ENCODE data around the gene VGLL4.

VGLL4 gene

DNA sequence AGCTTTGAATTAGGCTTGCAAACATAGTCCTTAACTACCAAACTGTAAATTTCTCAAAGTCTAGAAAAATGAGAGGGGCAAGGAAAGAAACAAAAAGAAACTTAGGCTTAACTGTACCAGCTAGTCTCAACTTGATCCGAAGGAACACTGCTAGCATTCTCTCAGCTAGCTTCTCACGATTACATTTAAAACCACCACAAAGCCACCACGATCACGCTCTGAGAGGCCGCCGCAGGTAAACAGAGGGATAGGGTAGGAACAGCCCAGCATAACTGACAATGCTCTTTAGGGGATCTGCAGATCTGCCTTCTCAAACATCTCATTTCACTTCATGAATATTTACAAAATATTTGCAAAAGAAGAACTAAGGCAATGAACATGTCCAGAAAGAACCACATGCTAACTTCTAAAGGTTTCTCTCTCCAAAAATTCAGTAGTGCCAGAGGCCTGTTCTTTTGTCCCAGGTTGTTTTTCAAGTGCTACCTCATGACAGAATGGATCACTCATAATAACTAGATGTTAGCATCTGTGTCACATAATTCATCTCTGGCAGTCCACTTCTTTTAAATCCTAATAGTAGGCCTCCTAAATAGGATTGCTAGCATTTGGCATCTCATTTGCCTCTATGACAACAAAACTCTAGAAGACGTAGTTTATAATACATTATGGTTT is 18.9 kb downstream of the VGLL4 start:
- no peaks in the 10 kb centered on the region for H3K36me3 Mint-ChIP-seq

GRCh38 chr3:11624161-11624560 is 19.6 kb downstream of the VGLL4 start:
- Mint-ChIP-seq H3K9me3 (no peaks in the 10 kb centered on the region), H3K4me3 (no peak overlapping the region), H3K27me3 (no peaks in the 10 kb centered on the region), H3K36me3 (no peaks in the 10 kb centered on the region), H3K4me1 (peaks cover 54% of the 10 kb centered on the region), H3K27ac (peak overlapping the region; percentile 49)
- ATAC-seq: no peak

More for the DNA sequence above, 18.9 kb downstream of the VGLL4 start:
- no peaks in the 10 kb centered on the region for H3K9me3 Mint-ChIP-seq
- no peak for ATAC-seq
- peak overlapping the region; percentile 49 for H3K27ac Mint-ChIP-seq
- H3K4me3 Mint-ChIP-seq: no peak overlapping the region
- peaks cover 54% of the 10 kb centered on the region for H3K4me1 Mint-ChIP-seq
- no peaks in the 10 kb centered on the region for H3K27me3 Mint-ChIP-seq

DNA sequence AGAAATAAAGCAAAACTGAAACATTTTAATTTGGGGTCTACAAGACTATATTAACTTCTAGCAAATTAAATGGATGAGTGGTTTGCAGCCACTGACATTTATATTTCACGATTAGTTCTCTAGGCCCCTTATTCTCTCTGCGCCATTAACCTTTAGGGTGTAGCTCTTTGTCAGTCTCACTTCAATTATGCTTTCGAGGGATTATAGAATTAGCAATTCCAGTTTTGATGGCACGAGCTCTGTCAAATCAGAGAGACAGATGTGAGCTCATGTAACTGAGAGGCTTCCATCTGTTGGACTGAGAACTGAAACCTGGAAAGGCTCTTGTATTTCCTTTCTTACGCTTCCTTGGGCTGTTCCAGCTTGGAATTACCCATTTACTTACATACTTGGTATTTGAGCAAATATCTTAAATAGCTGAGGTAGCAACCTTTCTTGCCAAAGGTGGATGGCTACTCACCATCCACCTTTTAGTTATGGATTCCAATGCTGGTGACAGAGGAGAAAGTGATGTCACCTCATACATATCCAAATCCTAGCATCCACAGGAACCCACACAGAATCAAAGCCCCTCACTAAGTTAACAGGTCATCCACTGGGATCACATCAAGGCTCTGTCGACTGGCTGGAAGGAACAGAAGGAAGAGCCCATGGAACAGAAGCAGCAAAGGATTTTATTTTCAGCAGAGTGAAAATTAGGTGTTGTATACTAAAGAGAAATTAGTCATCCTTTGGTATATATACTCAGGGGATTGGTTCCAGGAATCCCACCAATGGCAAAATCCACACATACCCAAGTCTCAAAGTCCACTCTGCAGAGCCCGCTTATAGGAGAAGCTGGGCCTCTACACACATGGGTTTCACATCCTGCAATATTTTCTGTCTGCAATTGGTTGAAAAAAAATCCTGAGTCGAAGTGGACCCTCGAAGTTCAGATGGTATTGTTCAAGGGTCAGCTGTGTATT is 20.8 kb downstream of the VGLL4 start:
- H3K4me3 Mint-ChIP-seq: no peak overlapping the region
- H3K4me1 Mint-ChIP-seq: peaks cover 58% of the 10 kb centered on the region
- no peaks in the 10 kb centered on the region for H3K9me3 Mint-ChIP-seq
- H3K27ac Mint-ChIP-seq: no peak overlapping the region
- H3K36me3 Mint-ChIP-seq: no peaks in the 10 kb centered on the region
- ATAC-seq: no peak
- no peaks in the 10 kb centered on the region for H3K27me3 Mint-ChIP-seq

GRCh38 chr3:11621077-11621476 is 22.6 kb downstream of the VGLL4 start:
- H3K36me3 Mint-ChIP-seq: no peaks in the 10 kb centered on the region
- no peak for ATAC-seq
- no peak overlapping the region for H3K4me3 Mint-ChIP-seq
- peaks cover 66% of the 10 kb centered on the region for H3K4me1 Mint-ChIP-seq
- peak overlapping the region; percentile 2 for H3K27ac Mint-ChIP-seq
- H3K27me3 Mint-ChIP-seq: no peaks in the 10 kb centered on the region
- H3K9me3 Mint-ChIP-seq: no peaks in the 10 kb centered on the region

GRCh38 chr3:11619946-11620652 is 23.6 kb downstream of the VGLL4 start:
- H3K27me3 Mint-ChIP-seq: no peaks in the 10 kb centered on the region
- ATAC-seq: peak; percentile 36
- peaks cover 59% of the 10 kb centered on the region for H3K4me1 Mint-ChIP-seq
- peak overlapping the region; percentile 2 for H3K27ac Mint-ChIP-seq
- H3K9me3 Mint-ChIP-seq: no peaks in the 10 kb centered on the region
- no peaks in the 10 kb centered on the region for H3K36me3 Mint-ChIP-seq
- H3K4me3 Mint-ChIP-seq: no peak overlapping the region

GRCh38 chr3:11619461-11619860 is 24.3 kb downstream of the VGLL4 start:
- no peak for ATAC-seq
- Mint-ChIP-seq H3K4me3 (no peak overlapping the region), H3K4me1 (peaks cover 53% of the 10 kb centered on the region), H3K27me3 (no peaks in the 10 kb centered on the region), H3K36me3 (no peaks in the 10 kb centered on the region), H3K27ac (peak overlapping the region; percentile 2), H3K9me3 (no peaks in the 10 kb centered on the region)

DNA sequence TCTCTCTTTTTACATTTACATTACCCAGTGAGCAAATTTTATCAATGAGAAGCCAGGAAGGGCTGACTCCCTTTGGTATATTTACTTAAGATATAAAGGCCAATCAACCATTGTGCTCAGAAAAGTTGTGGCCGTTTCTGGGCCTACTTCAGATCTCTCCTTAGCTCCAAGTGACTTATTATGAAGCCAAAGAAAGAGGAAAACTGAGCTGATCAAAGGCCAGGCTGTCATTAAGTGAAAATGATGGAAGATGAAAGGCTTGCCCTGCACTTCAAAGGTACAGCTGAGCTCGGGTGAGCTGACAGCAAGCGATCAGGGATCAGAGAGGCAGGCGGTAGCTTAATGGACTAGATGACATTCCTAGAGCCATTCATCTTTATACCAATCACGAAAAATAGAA is 24.8 kb downstream of the VGLL4 start:
- Mint-ChIP-seq H3K4me3 (no peak overlapping the region), H3K27ac (no peak overlapping the region), H3K36me3 (no peaks in the 10 kb centered on the region), H3K4me1 (peaks cover 51% of the 10 kb centered on the region), H3K9me3 (no peaks in the 10 kb centered on the region), H3K27me3 (no peaks in the 10 kb centered on the region)
- no peak for ATAC-seq

DNA sequence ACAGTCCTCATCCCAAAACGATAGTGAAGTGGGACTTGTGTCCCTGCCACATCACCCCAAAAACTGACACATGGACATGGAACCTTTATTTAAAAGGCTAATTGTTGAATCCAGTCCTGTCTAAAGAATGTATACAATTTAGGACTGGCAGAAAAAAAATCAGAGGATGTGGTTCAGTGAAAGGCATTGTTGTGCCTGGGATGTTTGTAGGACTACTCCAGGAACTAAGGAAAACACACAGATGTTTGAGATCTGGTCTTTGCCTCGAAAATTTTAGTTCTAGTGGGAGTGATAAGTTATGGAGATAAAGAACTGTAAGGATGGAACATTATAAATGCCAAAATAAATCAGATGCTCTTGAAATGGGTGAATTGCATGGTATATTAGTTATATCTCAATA is 27.2 kb downstream of the VGLL4 start:
- Mint-ChIP-seq H3K4me1 (peaks cover 63% of the 10 kb centered on the region), H3K36me3 (no peaks in the 10 kb centered on the region), H3K9me3 (no peaks in the 10 kb centered on the region), H3K4me3 (no peak overlapping the region), H3K27ac (no peak overlapping the region), H3K27me3 (no peaks in the 10 kb centered on the region)
- ATAC-seq: no peak

- Mint-ChIP-seq H3K9me3 (no peaks in the 10 kb centered on the region), H3K27ac (no peak overlapping the region), H3K4me3 (no peak overlapping the region), H3K27me3 (no peaks in the 10 kb centered on the region), H3K4me1 (peaks cover 54% of the 10 kb centered on the region), H3K36me3 (peaks cover 14% of the 10 kb centered on the region)
- ATAC-seq: no peak
Observed at GRCh38 chr3:11613851-11614487, 29.7 kb downstream of the VGLL4 start.

- Mint-ChIP-seq H3K4me3 (no peak overlapping the region), H3K9me3 (no peaks in the 10 kb centered on the region), H3K27me3 (no peaks in the 10 kb centered on the region), H3K36me3 (peaks cover 14% of the 10 kb centered on the region), H3K27ac (no peak overlapping the region), H3K4me1 (peaks cover 51% of the 10 kb centered on the region)
- ATAC-seq: no peak
Observed at GRCh38 chr3:11613319-11613718, 30.4 kb downstream of the VGLL4 start.

- ATAC-seq: no peak
- Mint-ChIP-seq H3K4me3 (no peak overlapping the region), H3K27me3 (no peaks in the 10 kb centered on the region), H3K27ac (no peak overlapping the region), H3K4me1 (peaks cover 51% of the 10 kb centered on the region), H3K9me3 (no peaks in the 10 kb centered on the region), H3K36me3 (peaks cover 14% of the 10 kb centered on the region)
Observed at GRCh38 chr3:11612515-11613188, 31.1 kb downstream of the VGLL4 start.

- Mint-ChIP-seq H3K9me3 (no peaks in the 10 kb centered on the region), H3K36me3 (peaks cover 21% of the 10 kb centered on the region), H3K27ac (no peak overlapping the region), H3K27me3 (no peaks in the 10 kb centered on the region), H3K4me3 (no peak overlapping the region), H3K4me1 (peaks cover 49% of the 10 kb centered on the region)
- no peak for ATAC-seq
Observed at GRCh38 chr3:11611341-11611799, 32.3 kb downstream of the VGLL4 start.

DNA sequence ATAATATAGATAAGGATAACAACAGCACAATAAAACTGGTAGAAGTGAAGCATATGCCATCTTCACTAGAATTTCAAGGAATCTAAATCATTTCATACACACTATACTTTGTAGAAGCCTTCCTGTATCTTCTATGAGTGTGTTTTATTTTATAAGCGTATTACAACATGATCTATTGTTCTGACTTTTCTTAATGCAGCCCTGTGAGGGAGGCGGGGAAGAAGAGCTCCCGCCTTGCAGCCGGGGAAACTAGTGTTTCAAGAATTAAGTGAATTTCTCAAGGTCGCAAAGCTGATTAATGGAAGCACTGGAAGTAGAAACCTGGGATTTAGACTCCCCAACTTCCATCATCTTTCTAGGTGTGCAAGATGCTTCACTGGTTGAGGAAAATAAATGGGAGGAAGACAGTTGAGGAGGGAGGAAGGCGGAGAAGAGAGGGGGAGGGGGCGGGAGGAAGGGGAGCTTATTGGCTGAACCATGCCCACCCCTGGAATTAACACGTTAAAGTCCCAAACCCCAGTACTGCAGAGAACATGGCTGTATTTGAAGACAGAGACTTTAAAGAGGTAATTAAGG is 32.9 kb downstream of the VGLL4 start:
- Mint-ChIP-seq H3K27me3 (no peaks in the 10 kb centered on the region), H3K4me3 (no peak overlapping the region), H3K36me3 (peaks cover 27% of the 10 kb centered on the region), H3K4me1 (peaks cover 50% of the 10 kb centered on the region), H3K9me3 (no peaks in the 10 kb centered on the region), H3K27ac (no peak overlapping the region)
- ATAC-seq: no peak

DNA sequence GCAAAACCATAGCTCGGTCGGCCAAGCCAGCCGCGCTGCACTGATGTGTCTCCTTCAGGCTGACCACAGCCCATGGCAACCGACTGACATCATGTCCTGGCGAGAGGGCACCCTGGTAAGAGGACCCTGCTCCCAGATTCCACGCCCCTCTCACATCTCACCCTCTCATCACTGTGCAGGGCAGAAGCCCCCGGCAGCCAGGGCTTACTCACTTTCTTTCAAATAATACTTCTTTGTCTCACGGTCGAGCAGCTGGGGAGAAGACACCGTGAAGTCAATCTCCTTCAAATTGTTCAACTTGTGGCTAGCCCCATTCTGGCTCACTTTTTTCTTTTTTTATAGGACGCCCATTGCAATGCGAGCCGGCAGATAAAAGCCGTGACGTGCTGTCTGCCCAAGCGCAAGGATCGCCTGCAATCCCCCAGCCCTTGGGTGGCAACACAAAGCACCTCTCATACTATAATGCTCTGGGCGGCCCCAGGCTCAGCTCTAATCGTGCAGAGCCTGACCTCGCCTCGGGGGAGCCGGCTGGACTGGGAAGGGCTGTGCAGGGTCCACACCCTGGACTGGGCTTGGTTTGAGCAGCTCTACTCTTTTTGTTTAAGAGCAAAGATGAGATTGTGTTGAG is 33.6 kb downstream of the VGLL4 start:
- ATAC-seq: no peak
- H3K4me3 Mint-ChIP-seq: no peak overlapping the region
- H3K9me3 Mint-ChIP-seq: no peaks in the 10 kb centered on the region
- H3K27me3 Mint-ChIP-seq: no peaks in the 10 kb centered on the region
- H3K36me3 Mint-ChIP-seq: peaks cover 33% of the 10 kb centered on the region
- no peak overlapping the region for H3K27ac Mint-ChIP-seq
- peaks cover 56% of the 10 kb centered on the region for H3K4me1 Mint-ChIP-seq
